IMR-90 (cell line): ENCODE data around the gene PLXND1. TPM values are rescaled to one million over a fixed set of nuclear protein-coding genes. Genes with fewer than 3 reads are reported as not detected.

ENCODE experiments used
- ATAC-seq: fragments of 200-7000 bp; cut with Tn5 transposase; 2 replicates; pipeline ENCODE4 v1.9.1; 2020; ENCODE audit warnings: low read depth, mild to moderate bottlenecking, moderate library complexity
- BruUV-seq: library from RNA; stranded (reverse); fragments of 400-500 nt; replicated peaks from 2 replicates; lab custom pipeline; 2021; lab: Mats Ljungman, UMichigan
- CTCF ChIA-PET: fragments of 300-600 bp; formaldehyde crosslinking; extraction: SDS; loops from one replicate; lab custom pipeline; 2021; ENCODE audit warnings: antibody characterized with exemption; lab: Yijun Ruan, JAX
- POLR2A ChIA-PET: fragments of 300-600 bp; sonication (Branson Sonifier 250); formaldehyde crosslinking; loops from one replicate; lab custom pipeline; 2022; ENCODE audit warnings: antibody characterized with exemption; ENCODE audit not compliant: unreplicated experiment; lab: Charles Lee
- DNase-seq: peaks from one replicate; pipeline ENCODE4 v3.0.0; 2013
- H2AFZ ChIP-seq: replicated peaks from 2 replicates; pipeline ENCODE3; 2013; ENCODE audit warnings: low read length, mild to moderate bottlenecking; ENCODE audit not compliant: poor library complexity
- H2AK5ac ChIP-seq: 2 replicates; pipeline ENCODE4 v1.6.1; 2013; ENCODE audit warnings: low read depth, low read length, inconsistent platforms
- H2AK9ac ChIP-seq: replicated peaks from 2 replicates; pipeline ENCODE3; 2013; ENCODE audit warnings: mild to moderate bottlenecking, low read depth, low read length, moderate library complexity; ENCODE audit not compliant: poor library complexity
- H2BK120ac ChIP-seq: 2 replicates; pipeline ENCODE4 v1.6.1; 2013; ENCODE audit warnings: low read depth, low read length, inconsistent platforms
- H2BK15ac ChIP-seq: 3 replicates; pipeline ENCODE4 v1.6.1; 2013; ENCODE audit warnings: low read depth, low read length, inconsistent platforms
- H2BK20ac ChIP-seq: 2 replicates; pipeline ENCODE4 v1.6.1; 2013; ENCODE audit warnings: low read depth, mild to moderate bottlenecking, inconsistent platforms, low read length, moderate library complexity
- H2BK5ac ChIP-seq: 2 replicates; pipeline ENCODE4 v1.6.1; 2013; ENCODE audit warnings: mild to moderate bottlenecking, low read depth, low read length, inconsistent platforms; ENCODE audit not compliant: poor library complexity, severe bottlenecking
- H3K14ac ChIP-seq: replicated peaks from 2 replicates; pipeline ENCODE4 v1.6.1; 2013; ENCODE audit warnings: low read depth, low read length, inconsistent platforms
- H3K18ac ChIP-seq: 2 replicates; pipeline ENCODE4 v1.6.1; 2013; ENCODE audit warnings: low read depth, low read length, control low read depth
- H3K23ac ChIP-seq: 2 replicates; pipeline ENCODE4 v1.6.1; 2013; ENCODE audit warnings: low read depth, low read length, inconsistent platforms
- H3K27ac ChIP-seq: 2 replicates; pipeline ENCODE4 v1.5.1; 2013; ENCODE audit warnings: mild to moderate bottlenecking, control low read depth, low read length; ENCODE audit not compliant: insufficient read depth
- H3K27me3 ChIP-seq: 2 replicates; pipeline ENCODE4 v1.6.1; 2013; ENCODE audit warnings: low read length; ENCODE audit not compliant: control insufficient read depth, insufficient read depth
- H3K36me3 ChIP-seq: 2 replicates; pipeline ENCODE4 v1.6.1; 2013; ENCODE audit warnings: low read length, mixed read lengths; ENCODE audit not compliant: control insufficient read depth, insufficient read depth
- H3K4ac ChIP-seq: 2 replicates; pipeline ENCODE4 v1.6.1; 2013; ENCODE audit warnings: low read depth, low read length, inconsistent platforms
- H3K4me1 ChIP-seq: 2 replicates; pipeline ENCODE4 v1.6.1; 2013; ENCODE audit warnings: low read length, mixed read lengths; ENCODE audit not compliant: control insufficient read depth, insufficient read depth
- H3K4me2 ChIP-seq: 2 replicates; pipeline ENCODE4 v1.6.1; 2013; ENCODE audit warnings: low read depth, mild to moderate bottlenecking, control low read depth, low read length, moderate library complexity
- H3K4me3 ChIP-seq: 2 replicates; pipeline ENCODE4 v1.5.1; 2013; ENCODE audit warnings: low read depth, mild to moderate bottlenecking, control low read depth, low read length, moderate library complexity; ENCODE audit not compliant: insufficient read depth
- H3K56ac ChIP-seq: 2 replicates; pipeline ENCODE4 v1.6.1; 2013; ENCODE audit warnings: low read length, inconsistent platforms; ENCODE audit not compliant: insufficient read depth; ENCODE audit errors: extremely low read depth
- H3K79me1 ChIP-seq, 2 experiments: 2 replicates each; pipeline ENCODE4 v1.6.1; 2013; ENCODE audit warnings: low read length in 2 of 2, inconsistent platforms in 1 of 2, low read depth in 1 of 2
- H3K9ac ChIP-seq: 2 replicates; pipeline ENCODE4 v1.6.1; 2013; ENCODE audit warnings: low read depth, low read length, control low read depth
- H3K9me1 ChIP-seq: 2 replicates; pipeline ENCODE4 v1.6.1; 2013; ENCODE audit warnings: low read length, inconsistent platforms; ENCODE audit not compliant: insufficient read depth
- H3K9me3 ChIP-seq: 2 replicates; pipeline ENCODE4 v1.6.1; 2013; ENCODE audit warnings: low read length; ENCODE audit not compliant: control insufficient read depth, insufficient read depth
- H4K20me1 ChIP-seq: 2 replicates; pipeline ENCODE4 v1.6.1; 2013; ENCODE audit warnings: low read length, inconsistent platforms; ENCODE audit not compliant: insufficient read depth
- H4K5ac ChIP-seq: 2 replicates; pipeline ENCODE4 v1.6.1; 2013; ENCODE audit warnings: mild to moderate bottlenecking, low read depth, low read length, control low read depth
- H4K8ac ChIP-seq, 2 experiments: 2 replicates each; pipeline ENCODE4 v1.6.1; 2013; ENCODE audit warnings: low read depth in 2 of 2, low read length in 2 of 2, control low read depth in 1 of 2, inconsistent platforms in 1 of 2
- H4K91ac ChIP-seq: 2 replicates; pipeline ENCODE4 v1.6.1; 2013; ENCODE audit warnings: low read depth, low read length, inconsistent platforms; ENCODE audit not compliant: insufficient read depth
- BHLHE40 ChIP-seq: fragments of 150-350 bp; IDR thresholded peaks from 2 replicates; pipeline ENCODE4 v1.6.1; 2016; ENCODE audit warnings: mild to moderate bottlenecking, low read depth, low read length
- CEBPB ChIP-seq: IDR thresholded peaks from 2 replicates; pipeline ENCODE4 v1.6.1; 2012; ENCODE audit warnings: low read depth, low read length, improper control_type of control experiment
- CHD1 ChIP-seq: IDR thresholded peaks from 2 replicates; pipeline ENCODE4 v1.6.1; 2012; ENCODE audit warnings: low read depth, low read length, improper control_type of control experiment
- FOS ChIP-seq: fragments of 150-350 bp; IDR thresholded peaks from 2 replicates; pipeline ENCODE4 v1.6.1; 2016; ENCODE audit warnings: low read depth, low read length
- MAFK ChIP-seq: IDR thresholded peaks from 2 replicates; pipeline ENCODE4 v1.6.1; 2012; ENCODE audit warnings: low read depth, low read length, improper control_type of control experiment
- MAZ ChIP-seq: IDR thresholded peaks from 2 replicates; pipeline ENCODE4 v1.6.1; 2012; ENCODE audit warnings: low read depth, mild to moderate bottlenecking, low read length, improper control_type of control experiment, moderate library complexity, borderline replicate concordance
- MXI1 ChIP-seq: IDR thresholded peaks from 2 replicates; pipeline ENCODE4 v1.6.1; 2012; ENCODE audit warnings: low read depth, mild to moderate bottlenecking, low read length, moderate library complexity, borderline replicate concordance
- NFE2L2 ChIP-seq: fragments of 150-350 bp; IDR thresholded peaks from 2 replicates; pipeline ENCODE4 v1.6.1; 2016; ENCODE audit warnings: low read depth, mild to moderate bottlenecking, low read length
- POLR2A ChIP-seq: IDR thresholded peaks from 2 replicates; pipeline ENCODE4 v1.6.1; 2012; ENCODE audit warnings: mild to moderate bottlenecking, low read depth, low read length
- RAD21 ChIP-seq: IDR thresholded peaks from 2 replicates; pipeline ENCODE4 v1.6.1; 2012; ENCODE audit warnings: low read length, improper control_type of control experiment
- RCOR1 ChIP-seq: IDR thresholded peaks from 2 replicates; pipeline ENCODE4 v1.6.1; 2012; ENCODE audit warnings: mild to moderate bottlenecking, low read length, improper control_type of control experiment; ENCODE audit not compliant: insufficient replicate concordance
- RFX5 ChIP-seq: IDR thresholded peaks from 2 replicates; pipeline ENCODE4 v1.8.0; 2012; ENCODE audit warnings: low read depth, mild to moderate bottlenecking, low read length, moderate library complexity
- SMC3 ChIP-seq: fragments of 150-350 bp; IDR thresholded peaks from 2 replicates; pipeline ENCODE4 v1.6.1; 2016; ENCODE audit warnings: low read depth, mild to moderate bottlenecking, antibody characterized with exemption, low read length, moderate library complexity
- WGBS, 2 experiments: methylation state at CpG; one replicate each; pipeline versions ENCODE4 v1.1.5 to v1.1.7; 2013; ENCODE audit warnings: missing lambda C conversion rate in 2 of 2; ENCODE audit not compliant: insufficient read length in 1 of 2; ENCODE audit errors: extremely low coverage in 2 of 2; 5-methylcytosine and 5-hydroxymethylcytosine counted together
- dilution Hi-C: fragments of 300-500 bp; cut with HindIII; formaldehyde crosslinking; loops from one replicate; pipeline ENCODE4 v1.14.3; 2018; ENCODE audit warnings: low sequenced_read_pairs; ENCODE audit not compliant: unreplicated experiment
- in situ Hi-C: fragments of 300-500 bp; cut with MboI; formaldehyde crosslinking; loops from 3 replicates; pipeline ENCODE4 v1.14.3; 2019; ENCODE audit warnings: low sequenced_read_pairs, inconsistent platforms, mixed read lengths
- intact Hi-C: fragments of 100-400 bp; cut with micrococcal nuclease; formaldehyde crosslinking; loops from 2 replicates; pipeline ENCODE4 v1.10.0; 2022
- polyA plus RNA-seq, 3 experiments: library from polyadenylated mRNA; depleted of rRNA; stranded (reverse); fragments of >200 nt; gene quantifications; 2 replicates each; pipeline ENCODE4 v1.2.3, GENCODE V29; 2012; ENCODE audit warnings: low replicate concordance in 1 of 3
- total RNA-seq: library from RNA; depleted of rRNA; stranded (reverse); fragments of >200 nt; gene quantifications from 2 replicates; pipeline ENCODE4 v1.2.3, GENCODE V29; 2012
- TF ChIP-seq, protein P1 (sequence below): fragments of 150-350 bp; IDR thresholded peaks from 2 replicates; pipeline ENCODE4 v1.6.1; 2016; ENCODE audit warnings: low read depth, mild to moderate bottlenecking, low read length, moderate library complexity, borderline replicate concordance
- TF ChIP-seq, protein P2 (sequence below): fragments of 150-350 bp; IDR thresholded peaks from 2 replicates; pipeline ENCODE4 v1.6.1; 2017; ENCODE audit warnings: mild to moderate bottlenecking, antibody characterized with exemption, low read length, low read depth
- TF ChIP-seq, protein P3 (sequence below): conservative IDR thresholded peaks from 2 replicates; pipeline ENCODE4 v1.5.1; 2012; ENCODE audit warnings: mild to moderate bottlenecking, low read depth, low read length, improper control_type of control experiment

The PLXND1 gene
- total and polyA plus RNA-seq, 2 of the 4 experiments (the other 2 are of a cell fraction), result 19.2 to 67.1 TPM

DNA sequence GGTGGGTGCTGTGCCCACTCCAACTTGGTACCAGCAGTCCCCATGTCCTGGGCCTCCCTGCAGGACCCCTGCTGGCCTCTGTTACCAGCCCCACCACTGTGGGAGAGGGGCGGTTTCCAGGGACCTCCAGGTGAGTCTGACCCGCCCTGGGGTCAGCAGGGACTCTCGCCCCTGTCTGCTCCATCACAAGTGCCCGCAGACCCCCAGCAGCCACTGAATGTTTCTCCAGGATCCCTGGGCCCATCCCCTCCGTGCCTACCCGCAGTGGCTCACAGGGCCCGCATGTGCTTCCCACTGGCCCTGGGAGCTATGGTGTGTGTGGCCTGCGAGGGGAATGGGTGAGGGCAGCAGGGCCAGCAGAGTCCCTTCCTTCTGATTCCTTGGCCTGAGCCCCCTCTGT is 87.9 kb downstream of the PLXND1 start:
- dilution Hi-C loops (no loop called here), in situ Hi-C loops (no loop called here), intact Hi-C loops (no loop called here)
- Histone ChIP-seq H2BK15ac (no peak overlapping the region), H3K18ac (no peak overlapping the region), H3K4ac (no peak overlapping the region), H3K9me3 (no peaks in the 10 kb centered on the region), H3K4me1 (no peaks in the 10 kb centered on the region), H3K4me3 (no peak overlapping the region), H3K27ac (no peak overlapping the region), H2BK120ac (no peak overlapping the region), H2BK5ac (no peak overlapping the region), H3K36me3 (peaks cover 11% of the 10 kb centered on the region; the same call in 1 of the 2 replicates), H3K23ac (no peak overlapping the region), H3K9ac (no peak overlapping the region), H2BK20ac (no peak overlapping the region), H2AK5ac (no peak overlapping the region), H2AK9ac (no peak overlapping the region), H2AFZ (no peak overlapping the region), H3K14ac (no peak overlapping the region), H4K91ac (no peak overlapping the region), H3K4me2 (no peak overlapping the region), H4K8ac (no peak overlapping the region), H3K27me3 (no peaks in the 10 kb centered on the region), H4K5ac (no peak overlapping the region), H3K56ac (no peak overlapping the region), H4K20me1 (no peaks in the 10 kb centered on the region), H3K79me1 (no peaks in the 10 kb centered on the region), H3K9me1 (peaks cover 3% of the 10 kb centered on the region; the same call in 1 of the 2 replicates)
- ATAC-seq (no peak), DNase-seq (no peak)
- BruUV-seq, result no TSS peak
- POLR2A ChIA-PET, result interaction anchor here (0.5 kb wide), 1 partner anchor 78 kb away, joined by 3 read pairs; no protein-coding TSS in a partner anchor
- no peak for TF ChIP-seq FOS
- no peak for TF ChIP-seq MAZ
- TF ChIP-seq POLR2A, result no peak
- TF ChIP-seq, protein P1, sequence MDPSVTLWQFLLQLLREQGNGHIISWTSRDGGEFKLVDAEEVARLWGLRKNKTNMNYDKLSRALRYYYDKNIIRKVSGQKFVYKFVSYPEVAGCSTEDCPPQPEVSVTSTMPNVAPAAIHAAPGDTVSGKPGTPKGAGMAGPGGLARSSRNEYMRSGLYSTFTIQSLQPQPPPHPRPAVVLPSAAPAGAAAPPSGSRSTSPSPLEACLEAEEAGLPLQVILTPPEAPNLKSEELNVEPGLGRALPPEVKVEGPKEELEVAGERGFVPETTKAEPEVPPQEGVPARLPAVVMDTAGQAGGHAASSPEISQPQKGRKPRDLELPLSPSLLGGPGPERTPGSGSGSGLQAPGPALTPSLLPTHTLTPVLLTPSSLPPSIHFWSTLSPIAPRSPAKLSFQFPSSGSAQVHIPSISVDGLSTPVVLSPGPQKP, result no peak
- no peak for TF ChIP-seq MXI1
- TF ChIP-seq MAFK, result no peak
- TF ChIP-seq, protein P2, sequence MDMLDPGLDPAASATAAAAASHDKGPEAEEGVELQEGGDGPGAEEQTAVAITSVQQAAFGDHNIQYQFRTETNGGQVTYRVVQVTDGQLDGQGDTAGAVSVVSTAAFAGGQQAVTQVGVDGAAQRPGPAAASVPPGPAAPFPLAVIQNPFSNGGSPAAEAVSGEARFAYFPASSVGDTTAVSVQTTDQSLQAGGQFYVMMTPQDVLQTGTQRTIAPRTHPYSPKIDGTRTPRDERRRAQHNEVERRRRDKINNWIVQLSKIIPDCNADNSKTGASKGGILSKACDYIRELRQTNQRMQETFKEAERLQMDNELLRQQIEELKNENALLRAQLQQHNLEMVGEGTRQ, result no peak
- TF ChIP-seq NFE2L2, result no peak
- TF ChIP-seq RFX5, result no peak
- TF ChIP-seq CHD1, result no peak
- TF ChIP-seq CEBPB, result no peak
- no peak for TF ChIP-seq RAD21
- TF ChIP-seq, protein P3, sequence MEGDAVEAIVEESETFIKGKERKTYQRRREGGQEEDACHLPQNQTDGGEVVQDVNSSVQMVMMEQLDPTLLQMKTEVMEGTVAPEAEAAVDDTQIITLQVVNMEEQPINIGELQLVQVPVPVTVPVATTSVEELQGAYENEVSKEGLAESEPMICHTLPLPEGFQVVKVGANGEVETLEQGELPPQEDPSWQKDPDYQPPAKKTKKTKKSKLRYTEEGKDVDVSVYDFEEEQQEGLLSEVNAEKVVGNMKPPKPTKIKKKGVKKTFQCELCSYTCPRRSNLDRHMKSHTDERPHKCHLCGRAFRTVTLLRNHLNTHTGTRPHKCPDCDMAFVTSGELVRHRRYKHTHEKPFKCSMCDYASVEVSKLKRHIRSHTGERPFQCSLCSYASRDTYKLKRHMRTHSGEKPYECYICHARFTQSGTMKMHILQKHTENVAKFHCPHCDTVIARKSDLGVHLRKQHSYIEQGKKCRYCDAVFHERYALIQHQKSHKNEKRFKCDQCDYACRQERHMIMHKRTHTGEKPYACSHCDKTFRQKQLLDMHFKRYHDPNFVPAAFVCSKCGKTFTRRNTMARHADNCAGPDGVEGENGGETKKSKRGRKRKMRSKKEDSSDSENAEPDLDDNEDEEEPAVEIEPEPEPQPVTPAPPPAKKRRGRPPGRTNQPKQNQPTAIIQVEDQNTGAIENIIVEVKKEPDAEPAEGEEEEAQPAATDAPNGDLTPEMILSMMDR, result no peak
- no peak for TF ChIP-seq BHLHE40
- no peak for TF ChIP-seq RCOR1
- TF ChIP-seq SMC3, result no peak
- WGBS, 2 experiments, result no CpG with 5 or more reads among the region's 8 CpGs
- CTCF ChIA-PET, result no interaction called here
